Spleen (tissue), 11 donors: ENCODE data around the gene PLCB1. TPM values are rescaled to one million over a fixed set of nuclear protein-coding genes. Genes with fewer than 3 reads are reported as not detected.

Source experiments
- DNase-seq: peaks from one replicate; pipeline ENCODE4 v3.0.0-alpha.2; 2020
- H3K27ac ChIP-seq, 8 donors: fragments of 200-600 bp; sonication (generic) in 7 of 8; 1 replicate in 4 of 8; 2 replicates in 4 of 8; pipeline versions ENCODE4 v1.5.0 to v1.8.0; 2016 to 2021; ENCODE audit warnings: inconsistent platforms in 4 of 8, mild to moderate bottlenecking in 4 of 8, moderate library complexity in 1 of 8
- H3K27me3 ChIP-seq, 7 donors: fragments of 200-600 bp; sonication (generic) in 6 of 7; replicated peaks in 1 of 7; 1 replicate in 4 of 7; 2 replicates in 3 of 7; pipeline versions ENCODE4 v1.5.0 to v1.8.0; 2016 to 2021; ENCODE audit warnings: inconsistent platforms in 3 of 7, mild to moderate bottlenecking in 1 of 7
- H3K36me3 ChIP-seq, 6 donors: fragments of 200-600 bp; sonication (generic) in 5 of 6; 1 replicate in 4 of 6; 2 replicates in 2 of 6; pipeline versions ENCODE4 v1.5.0 to v1.8.0; 2016 to 2021; ENCODE audit warnings: inconsistent platforms in 2 of 6
- H3K4me1 ChIP-seq, 6 donors: fragments of 200-600 bp; sonication (generic) in 5 of 6; 1 replicate in 3 of 6; 2 replicates in 3 of 6; pipeline versions ENCODE4 v1.5.0 to v1.8.0; 2016 to 2021; ENCODE audit warnings: inconsistent platforms in 3 of 6
- H3K4me3 ChIP-seq, 8 donors: fragments of 200-600 bp; sonication (generic) in 7 of 8; 1 replicate in 4 of 8; 2 replicates in 4 of 8; pipeline versions ENCODE4 v1.5.0 to v1.8.0; 2016 to 2021; ENCODE audit warnings: inconsistent platforms in 4 of 8, mild to moderate bottlenecking in 4 of 8, moderate library complexity in 2 of 8
- H3K9me3 ChIP-seq, 8 donors: fragments of 200-600 bp; sonication (generic) in 7 of 8; 1 replicate in 4 of 8; 2 replicates in 4 of 8; pipeline versions ENCODE4 v1.5.0 to v1.8.0; 2016 to 2021; ENCODE audit warnings: inconsistent platforms in 4 of 8
- POLR2A ChIP-seq, 3 donors: fragments of 450-650 bp; IDR thresholded peaks; one replicate each; pipeline ENCODE4 v1.5.1; 2017; ENCODE audit warnings: antibody characterized with exemption in 3 of 3, mild to moderate bottlenecking in 1 of 3
- POLR2AphosphoS5 ChIP-seq, 3 donors: sonication (generic); formaldehyde crosslinking; IDR thresholded peaks; one replicate each; pipeline ENCODE4 v1.5.1; 2017; ENCODE audit warnings: antibody characterized with exemption in 3 of 3
- WGBS, 5 donors: extraction: QIAGEN DNeasy Blood & Tissue Kit in 3 of 5; methylation state at CpG; one replicate each; pipeline versions ENCODE4 v1.1.5 to v1.1.7; 2013 to 2018; 5-methylcytosine and 5-hydroxymethylcytosine counted together
- intact Hi-C: fragments of 100-400 bp; cut with DNase I; formaldehyde crosslinking; loops from one replicate; pipeline ENCODE4 v1.15.0; 2023; ENCODE audit warnings: low total_unique reads
- polyA plus RNA-seq, 3 donors: library from polyadenylated mRNA; stranded (reverse); fragments of 200-250 nt; gene quantifications; one replicate each; pipeline ENCODE4 v1.2.1, GENCODE V29; 2013
- total RNA-seq, 7 donors: library from RNA; depleted of rRNA in 3 of 7; stranded (reverse); fragments of >200 nt in 3 of 7; fragmentation: NEBNext Ultra II Directional in 4 of 7; extraction: Animal tissue kit (Norgen Biotek cat#: 25700) in 4 of 7; gene quantifications; one replicate each; pipeline versions ENCODE4 v1.1.0 to v1.2.1, GENCODE V29; 2016 to 2021
- TF ChIP-seq, protein P1 (sequence below), 11 experiments: fragments of 200-600 bp in 7 of 11; fragments of 450-650 bp in 4 of 11; sonication (generic) in 4 of 11; IDR thresholded peaks in 8 of 11; conservative IDR thresholded peaks in 3 of 11; 1 replicate in 7 of 11; 2 replicates in 4 of 11; pipeline versions ENCODE4 v1.4.0 to v1.8.0; 2016 to 2021; ENCODE audit warnings: antibody characterized with exemption in 11 of 11, inconsistent platforms in 4 of 11, mild to moderate bottlenecking in 1 of 11
- donor health status: healthy with polysubstance abuse.
- donor health status: DM: no; HTN: no; CAD: no; lungs with moderate emphysema.
- donor health status: DM: no; HTN: no; CAD: no.
- donor health status: Bipolar disorder and iron deficiency.
- donor health status: healthy.
- donor health status: DM: no; HTN: no; CAD: no.
- donor health status: DM: yes; HTN: yes; CAD: no.

Gene PLCB1
- total and polyA plus RNA-seq, 10 donors = 1.0 to 33.7 (median 16.2) TPM

DNA sequence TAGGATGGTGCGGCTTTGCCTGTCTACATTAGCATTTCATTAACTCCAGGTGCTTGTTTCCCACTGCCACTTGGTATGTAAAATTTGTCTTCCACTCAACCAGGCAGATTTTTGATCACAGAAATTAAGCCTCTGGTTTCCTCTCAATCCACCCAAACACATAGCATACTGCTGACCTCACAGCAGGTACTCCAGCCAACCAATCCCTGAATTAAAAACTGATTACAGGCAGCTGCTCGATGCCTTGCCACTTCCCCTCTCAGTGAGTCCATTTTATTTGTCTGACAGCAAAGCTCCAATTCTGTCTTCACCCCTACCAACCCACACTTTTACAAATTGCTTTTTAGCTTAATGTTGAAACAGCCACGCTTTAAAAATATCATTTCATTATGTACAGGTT is 95.2 kb downstream of the PLCB1 start:
- no peaks in the 10 kb centered on the region for H3K4me1 ChIP-seq
- no peaks in the 10 kb centered on the region for H3K27me3 ChIP-seq
- H3K27ac ChIP-seq = no peak overlapping the region
- DNase-seq = no peak
- peaks cover 0 to 6% (median 0%) of the 10 kb centered on the region in 8 donors for H3K9me3 ChIP-seq
- 87 to 99% (median 90%) methylated on average over 3 of the region's 3 CpGs for WGBS, 5 donors
- H3K36me3 ChIP-seq = no peaks in the 10 kb centered on the region
- no peak for TF ChIP-seq POLR2A (IDR thresholded peaks at IDR 0.05)
- TF ChIP-seq, protein P1, sequence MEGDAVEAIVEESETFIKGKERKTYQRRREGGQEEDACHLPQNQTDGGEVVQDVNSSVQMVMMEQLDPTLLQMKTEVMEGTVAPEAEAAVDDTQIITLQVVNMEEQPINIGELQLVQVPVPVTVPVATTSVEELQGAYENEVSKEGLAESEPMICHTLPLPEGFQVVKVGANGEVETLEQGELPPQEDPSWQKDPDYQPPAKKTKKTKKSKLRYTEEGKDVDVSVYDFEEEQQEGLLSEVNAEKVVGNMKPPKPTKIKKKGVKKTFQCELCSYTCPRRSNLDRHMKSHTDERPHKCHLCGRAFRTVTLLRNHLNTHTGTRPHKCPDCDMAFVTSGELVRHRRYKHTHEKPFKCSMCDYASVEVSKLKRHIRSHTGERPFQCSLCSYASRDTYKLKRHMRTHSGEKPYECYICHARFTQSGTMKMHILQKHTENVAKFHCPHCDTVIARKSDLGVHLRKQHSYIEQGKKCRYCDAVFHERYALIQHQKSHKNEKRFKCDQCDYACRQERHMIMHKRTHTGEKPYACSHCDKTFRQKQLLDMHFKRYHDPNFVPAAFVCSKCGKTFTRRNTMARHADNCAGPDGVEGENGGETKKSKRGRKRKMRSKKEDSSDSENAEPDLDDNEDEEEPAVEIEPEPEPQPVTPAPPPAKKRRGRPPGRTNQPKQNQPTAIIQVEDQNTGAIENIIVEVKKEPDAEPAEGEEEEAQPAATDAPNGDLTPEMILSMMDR (IDR thresholded peaks at IDR 0.05 in 8 of 11, conservative IDR thresholded peaks at IDR 0.05 in 3 of 11) = no peak
- no peak for TF ChIP-seq POLR2AphosphoS5 (IDR thresholded peaks at IDR 0.05)
- intact Hi-C loops = no loop called here
- no peak overlapping the region for H3K4me3 ChIP-seq

GRCh38 chr20:8228315-8228714 is 96.2 kb downstream of the PLCB1 start:
- Histone ChIP-seq H3K36me3 (no peaks in the 10 kb centered on the region), H3K4me1 (no peaks in the 10 kb centered on the region), H3K27ac (no peak overlapping the region), H3K4me3 (peak overlapping the region in 1 of 8 donors; percentile 33), H3K27me3 (no peaks in the 10 kb centered on the region), H3K9me3 (no peaks in the 10 kb centered on the region)
- no peak for DNase-seq
- intact Hi-C loops = no loop called here
- 61 to 87% (median 78%) methylated on average over 3 of the region's 3 CpGs for WGBS, 5 donors
- TF ChIP-seq POLR2AphosphoS5 (IDR thresholded peaks at IDR 0.05) (no peak), POLR2A (IDR thresholded peaks at IDR 0.05) (no peak)
- TF ChIP-seq, protein P1 (IDR thresholded peaks at IDR 0.05 in 8 of 11, conservative IDR thresholded peaks at IDR 0.05 in 3 of 11) = no peak

DNA sequence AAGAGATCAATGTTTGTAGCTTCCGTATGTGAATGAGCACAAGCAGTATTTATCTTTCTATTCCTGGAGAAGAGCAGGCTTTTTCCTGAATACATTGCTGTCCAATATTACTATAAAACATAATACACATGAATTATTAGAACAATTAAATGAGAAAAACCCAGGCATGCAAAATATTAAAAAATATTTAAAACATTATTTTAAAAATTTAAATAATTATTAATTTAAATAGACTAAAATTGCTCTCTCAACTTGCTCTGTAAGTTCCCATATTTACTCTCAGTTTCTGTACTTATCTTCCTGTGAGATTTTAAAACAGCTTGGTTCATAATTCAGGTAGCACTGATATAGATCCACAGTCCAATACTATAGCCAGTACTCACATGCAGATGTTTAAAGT is 97.0 kb downstream of the PLCB1 start:
- no peaks in the 10 kb centered on the region for H3K4me1 ChIP-seq
- no peak for DNase-seq
- WGBS, 5 donors = 92 to 98% (median 95%) methylated on average over 1 of the region's 1 CpG
- H3K27ac ChIP-seq = no peak overlapping the region
- TF ChIP-seq, protein P1 (IDR thresholded peaks at IDR 0.05 in 8 of 11, conservative IDR thresholded peaks at IDR 0.05 in 3 of 11) = no peak
- TF ChIP-seq POLR2A (IDR thresholded peaks at IDR 0.05) (no peak), POLR2AphosphoS5 (IDR thresholded peaks at IDR 0.05) (no peak)
- no peaks in the 10 kb centered on the region for H3K9me3 ChIP-seq
- H3K36me3 ChIP-seq = no peaks in the 10 kb centered on the region
- intact Hi-C loops = no loop called here
- H3K4me3 ChIP-seq = no peak overlapping the region
- H3K27me3 ChIP-seq = no peaks in the 10 kb centered on the region

GRCh38 chr20:8231038-8231437 is 99.0 kb downstream of the PLCB1 start:
- H3K27ac ChIP-seq = no peak overlapping the region
- H3K9me3 ChIP-seq = no peaks in the 10 kb centered on the region
- intact Hi-C loops = no loop called here
- H3K27me3 ChIP-seq = no peaks in the 10 kb centered on the region
- no peaks in the 10 kb centered on the region for H3K4me1 ChIP-seq
- H3K36me3 ChIP-seq = no peaks in the 10 kb centered on the region
- no peak for DNase-seq
- no peak overlapping the region for H3K4me3 ChIP-seq
- TF ChIP-seq, protein P1 (IDR thresholded peaks at IDR 0.05 in 8 of 11, conservative IDR thresholded peaks at IDR 0.05 in 3 of 11) = no peak
- TF ChIP-seq POLR2A (IDR thresholded peaks at IDR 0.05) = no peak
- no peak for TF ChIP-seq POLR2AphosphoS5 (IDR thresholded peaks at IDR 0.05)
